Activated CD8-positive, alpha-beta memory T cell treated with anti-CD3 and anti-CD28 coated beads for 48 hours (primary cell): Measurements from ENCODE around the gene UBE2V1.
"Not testable (repeated sequence)": the region's sequence is repeated elsewhere in the genome, so short reads cannot be mapped to it uniquely, and the experiment has no call there.

Experiments used
- DNase-seq, 3 experiments: peaks; one replicate each; pipeline ENCODE4 v3.0.0-alpha.2; 2020; ENCODE audit warnings: low read depth in 2 of 3, low spot score in 2 of 3

The UBE2V1 gene

GRCh38 chr20:50138120-50138478 is 25.1 kb upstream of the UBE2V1 start:
- DNase-seq, result no peak

DNA sequence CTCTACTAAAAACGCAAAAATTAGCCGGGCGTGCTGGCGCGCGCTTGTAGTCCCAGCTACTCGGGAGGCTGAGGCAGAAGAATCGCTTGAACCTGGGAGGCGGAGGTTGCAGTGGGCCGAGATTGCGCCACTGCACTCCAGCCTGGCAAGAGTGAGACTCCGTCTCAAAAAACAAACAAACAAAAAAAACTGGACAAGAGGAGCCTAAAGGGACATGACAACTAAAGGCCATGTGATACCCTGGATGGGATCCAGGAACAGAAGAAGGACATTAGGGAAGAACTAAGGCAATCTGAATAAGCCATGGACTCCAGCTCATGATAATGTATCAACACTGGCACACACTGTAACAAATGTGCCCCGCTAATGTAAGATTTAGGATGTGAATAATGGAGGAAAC is 24.8 kb upstream of the UBE2V1 start:
- DNase-seq, result not testable (repeated sequence)

GRCh38 chr20:50136822-50137599 is 24.1 kb upstream of the UBE2V1 start:
- no peak for DNase-seq

DNA sequence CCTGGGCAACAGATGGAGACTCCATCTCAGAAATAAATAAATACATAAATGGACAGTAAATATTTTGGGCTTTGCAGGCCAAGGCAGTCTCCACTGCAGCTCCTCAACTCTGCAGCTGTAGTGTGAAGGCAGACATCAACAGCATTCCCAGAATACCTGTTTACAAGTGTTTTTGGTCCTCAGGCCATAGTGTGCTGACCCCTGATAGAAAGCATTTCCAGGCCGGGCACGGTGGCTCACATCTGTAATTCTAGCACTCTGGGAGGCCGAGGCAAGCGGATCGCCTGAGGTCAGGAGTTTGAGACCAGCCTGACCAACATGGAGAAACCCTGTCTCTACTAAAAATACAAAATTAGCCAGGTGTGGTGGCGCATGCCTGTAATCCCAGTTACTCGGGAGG is 22.2 kb upstream of the UBE2V1 start:
- not testable (repeated sequence) for DNase-seq

DNA sequence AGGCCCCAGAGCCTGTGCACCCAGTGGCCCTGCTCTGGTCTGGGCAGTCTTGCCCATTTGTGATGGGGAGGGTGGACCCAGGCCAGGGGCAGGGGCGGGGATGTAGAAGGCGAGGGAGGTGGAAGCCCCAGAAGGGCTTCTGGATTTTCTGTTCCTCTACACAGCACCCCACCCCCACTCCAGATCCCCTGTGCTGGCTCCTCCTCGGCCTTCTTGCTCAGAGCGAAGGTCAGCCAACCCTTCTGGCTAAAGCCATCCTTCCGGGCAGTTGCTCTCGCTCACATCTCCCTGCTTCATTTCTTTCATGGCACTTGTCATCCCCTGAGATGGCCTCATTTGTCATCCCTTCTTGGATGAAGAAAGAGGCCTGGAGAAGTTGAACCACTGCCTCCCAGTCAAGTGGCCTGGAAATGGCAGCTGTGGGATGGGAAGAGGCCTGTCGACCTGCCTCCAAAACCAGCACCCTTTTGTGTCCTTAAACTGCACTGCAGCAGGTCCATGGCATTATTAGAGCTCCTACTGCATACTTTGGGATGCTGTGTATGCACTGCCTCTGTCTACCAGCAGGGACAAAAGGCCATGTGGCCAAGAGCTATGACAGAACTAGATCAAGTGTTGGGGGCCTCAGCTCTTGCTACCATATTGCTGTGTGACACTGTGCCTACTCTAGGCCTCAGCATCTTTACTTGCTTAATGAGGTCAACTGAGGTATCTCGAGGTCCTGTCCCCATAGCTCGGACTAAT is 20.7 kb upstream of the UBE2V1 start:
- no peak for DNase-seq

- DNase-seq, result no peak
Observed at GRCh38 chr20:50133041-50133440, 20.1 kb upstream of the UBE2V1 start.

- no peak for DNase-seq
Observed at GRCh38 chr20:50130995-50131394, 18.0 kb upstream of the UBE2V1 start.

- DNase-seq, result no peak
Observed at GRCh38 chr20:50130356-50130723, 17.4 kb upstream of the UBE2V1 start.

DNA sequence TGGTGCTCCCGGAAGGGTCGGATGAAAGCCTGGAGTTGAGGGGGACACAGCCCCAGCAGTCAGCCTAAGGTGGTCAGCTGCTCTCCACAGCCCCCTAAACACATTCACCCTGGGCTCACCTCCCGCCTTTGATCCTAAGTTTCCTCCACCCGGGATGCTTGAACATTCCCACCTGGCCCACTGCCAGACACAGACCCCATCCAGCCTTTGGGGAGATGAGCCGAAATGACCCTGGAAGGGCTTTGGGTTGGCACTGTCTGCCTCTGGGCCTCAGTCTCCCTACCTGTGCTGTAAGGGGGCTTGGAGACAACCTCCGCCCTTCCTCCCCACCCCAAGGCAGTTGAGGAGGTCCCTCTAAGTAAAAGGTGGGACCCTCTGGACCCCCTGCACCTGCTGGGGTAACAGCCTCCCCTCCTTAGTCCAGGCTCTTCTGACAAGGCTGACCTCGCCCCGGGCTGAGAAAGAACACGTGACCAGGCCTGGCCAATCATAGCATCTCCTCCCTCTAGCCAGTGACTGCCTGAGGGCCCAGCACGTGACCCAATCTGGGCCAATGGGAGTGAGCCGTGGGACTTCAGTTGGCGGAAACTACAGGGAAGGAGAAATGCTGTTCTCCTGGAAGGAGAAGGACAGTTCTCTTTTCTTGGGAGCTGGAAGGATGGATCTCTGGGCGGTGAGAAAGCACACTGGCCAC is 16.9 kb upstream of the UBE2V1 start:
- no peak for DNase-seq

GRCh38 chr20:50128520-50128905 is 15.6 kb upstream of the UBE2V1 start:
- DNase-seq, result no peak

- DNase-seq, result no peak
Observed at GRCh38 chr20:50127587-50128519, 14.9 kb upstream of the UBE2V1 start.

DNA sequence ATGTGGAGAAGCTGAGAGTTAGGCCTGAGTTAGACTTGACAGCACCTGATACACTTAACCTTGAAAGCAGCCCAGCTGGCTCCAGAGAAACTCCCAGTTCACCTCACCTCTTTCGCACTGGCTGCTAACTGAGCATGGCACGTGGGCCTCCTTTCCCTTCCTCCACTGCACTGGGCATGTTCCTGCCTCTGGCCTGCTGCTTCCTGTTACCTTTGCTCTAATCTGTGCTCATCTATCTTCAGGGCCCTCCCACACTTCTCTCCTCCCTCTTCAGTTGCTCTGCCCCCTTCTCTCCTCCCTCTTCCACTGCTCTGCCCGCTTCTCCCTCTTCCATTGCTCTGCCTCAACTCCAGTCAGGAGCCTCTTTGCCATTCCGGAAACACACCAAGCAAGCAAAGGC is 13.7 kb upstream of the UBE2V1 start:
- DNase-seq, result no peak

DNA sequence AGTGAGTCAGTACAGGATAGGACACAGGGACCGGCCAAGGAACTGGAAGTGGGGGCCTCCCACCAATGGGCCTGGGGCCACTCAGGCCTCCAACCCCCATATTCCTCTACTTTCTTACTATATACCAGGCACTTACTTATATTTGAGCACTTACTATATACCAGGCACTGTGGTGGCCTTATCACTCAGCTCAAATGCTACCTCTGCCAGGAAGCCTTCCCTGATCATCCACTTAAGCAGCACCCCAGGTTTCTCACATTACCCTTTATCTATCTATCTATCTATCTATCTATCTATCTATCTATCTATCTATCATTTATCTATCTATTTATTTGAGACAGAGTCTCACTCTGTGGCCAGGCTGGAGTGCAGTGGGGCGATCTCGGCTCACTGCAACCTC is 12.3 kb upstream of the UBE2V1 start:
- no peak for DNase-seq

DNA sequence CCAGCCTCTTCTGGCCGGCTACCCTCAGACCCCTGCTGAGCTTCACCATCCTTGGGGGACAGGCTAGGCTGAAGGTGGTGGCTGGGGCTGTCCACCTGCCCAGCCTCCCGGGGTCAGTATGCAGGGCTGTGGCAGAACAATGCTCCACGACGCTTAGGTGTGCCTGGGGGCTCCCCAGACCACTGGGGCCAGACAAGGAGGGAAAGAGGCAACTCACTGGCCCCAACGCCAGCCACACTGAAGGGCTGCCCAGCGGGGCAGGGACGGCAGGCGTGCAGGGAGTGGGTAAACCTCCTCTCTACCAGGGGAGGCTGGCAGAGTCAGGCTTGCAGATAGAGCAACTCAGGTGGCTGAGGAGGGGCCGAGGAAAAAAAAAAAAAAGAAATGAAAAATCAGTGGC is 11.5 kb upstream of the UBE2V1 start:
- DNase-seq, result no peak

- no peak for DNase-seq
Observed at GRCh38 chr20:50123418-50123817, 10.5 kb upstream of the UBE2V1 start.

GRCh38 chr20:50122763-50123162 is 9.8 kb upstream of the UBE2V1 start:
- DNase-seq, result no peak

DNA sequence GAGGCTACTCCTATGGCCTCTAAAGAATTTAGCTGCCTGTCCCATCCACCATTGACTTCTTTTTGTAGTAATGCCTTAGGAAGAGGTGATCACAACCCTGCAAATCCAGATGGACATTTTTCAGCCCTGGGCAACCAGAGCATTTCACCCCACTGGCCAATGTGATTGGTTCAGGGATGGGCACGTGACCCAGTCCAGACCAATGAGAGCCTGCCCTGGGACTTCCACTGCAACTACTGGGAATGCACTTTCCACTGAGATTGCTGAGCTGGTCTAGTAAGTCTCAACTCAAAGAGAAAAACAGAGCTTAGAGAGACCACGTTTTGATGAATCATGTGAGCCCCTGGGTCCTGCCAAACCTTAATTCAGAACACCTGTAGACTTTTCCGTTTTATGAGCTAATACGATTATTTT is 8.9 kb upstream of the UBE2V1 start:
- no peak for DNase-seq

DNA sequence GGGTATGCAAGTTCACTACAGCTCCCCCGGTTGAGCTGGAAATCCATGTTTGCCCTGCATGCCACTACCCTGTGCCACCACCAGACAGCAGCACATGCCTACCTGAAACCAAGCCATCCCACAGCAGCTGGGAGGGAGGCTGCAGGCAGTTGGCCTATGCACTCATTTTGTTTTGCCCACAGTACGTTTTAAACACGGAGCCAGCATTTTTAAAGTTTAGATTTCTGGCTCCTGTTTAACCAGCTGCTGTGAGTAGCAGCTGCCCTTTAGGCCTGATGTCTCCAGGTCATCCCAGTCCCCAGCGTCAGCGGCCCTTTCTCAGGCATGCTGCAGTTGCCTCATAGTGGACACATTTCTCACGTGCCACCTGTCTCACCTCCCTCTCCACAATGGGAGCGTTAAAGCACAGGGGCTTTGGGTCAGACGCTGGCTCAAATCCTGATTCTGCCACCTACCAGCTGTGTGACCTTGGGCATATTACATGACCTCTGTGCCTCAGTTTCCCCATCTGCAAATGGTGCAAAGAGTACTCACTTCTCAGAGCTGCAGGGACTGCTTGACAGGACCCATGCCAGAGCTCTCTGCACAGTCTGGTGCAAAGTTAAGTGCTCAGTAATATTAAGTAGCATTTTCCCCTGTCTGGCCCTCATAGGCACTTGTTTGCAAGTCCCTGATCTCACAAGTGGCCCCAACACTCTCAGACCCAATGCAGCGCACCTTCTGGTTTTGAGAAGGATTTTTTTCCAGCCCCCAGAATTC is 8.2 kb upstream of the UBE2V1 start:
- DNase-seq, result no peak

- no peak for DNase-seq
Observed at GRCh38 chr20:50118203-50118602, 5.3 kb upstream of the UBE2V1 start.

DNA sequence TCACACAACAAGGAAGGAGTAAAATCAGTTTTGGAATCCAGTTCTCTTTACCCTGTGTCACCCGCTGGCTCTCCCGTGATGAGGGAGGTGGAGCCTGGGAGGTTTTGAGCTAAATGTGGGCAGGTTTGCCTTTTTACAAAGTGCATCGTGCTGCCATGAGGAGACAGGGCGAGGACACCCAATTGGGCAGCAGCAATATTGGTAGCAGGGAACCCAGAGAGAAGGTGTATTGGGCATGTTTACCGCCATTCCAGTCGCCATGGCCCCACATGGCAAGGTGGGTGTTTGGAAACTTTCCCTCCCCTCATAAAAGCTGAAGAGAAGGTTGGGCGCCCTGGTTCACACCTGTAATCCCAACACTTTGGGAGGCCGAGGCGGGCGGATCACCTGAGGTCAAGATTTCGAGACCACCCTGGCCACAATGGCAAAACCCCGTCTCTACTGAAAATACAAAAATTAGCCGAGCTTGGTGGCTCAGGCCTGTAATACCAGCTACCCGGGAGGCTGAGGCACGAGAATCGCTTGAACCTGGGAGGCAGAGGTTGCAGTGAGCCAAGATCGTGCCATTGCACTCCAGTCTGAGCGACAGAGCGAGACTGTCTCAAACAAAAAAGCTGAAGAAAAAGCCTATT is 3.5 kb upstream of the UBE2V1 start:
- no peak for DNase-seq
